ENCODE results near the gene SEPTIN6.

Gene SEPTIN6

DNA sequence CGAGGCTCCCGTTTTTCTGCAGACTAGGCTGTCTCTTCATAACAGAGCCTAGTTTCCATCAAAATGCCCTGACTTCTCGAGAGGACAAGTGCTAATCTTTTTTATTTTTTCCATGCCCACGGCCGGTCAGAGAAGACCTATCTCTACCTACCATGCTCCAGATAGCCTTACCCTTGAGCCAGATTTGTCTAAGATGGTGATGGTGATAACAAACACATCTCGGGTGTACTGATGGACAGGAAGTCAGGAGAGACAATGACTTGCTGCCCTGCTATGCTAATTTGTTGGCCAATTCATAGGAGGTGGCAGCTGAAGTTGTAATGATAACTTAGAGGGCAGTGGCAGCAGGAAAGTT, 44.6 kb downstream of the SEPTIN6 start:
- Histone ChIP-seq H3K4me1 (ENCODE audit: control insufficient read depth, insufficient read depth, low read length) (no peaks in the 10 kb centered on the region), H3K27ac (ENCODE audit: extremely low read depth, low read depth, low read length) (no peak overlapping the region), H3K36me3 (ENCODE audit: control insufficient read depth in 2 of 2, insufficient read depth in 1 of 2, low read length in 2 of 2) (peaks cover 0 to 42% of the 10 kb centered on the region in 2 experiments; a peak in 2 of 3 replicates), H3K4me3 (ENCODE audit: low read depth, low read length) (no peak overlapping the region), H3K9me3 (ENCODE audit: control insufficient read depth, insufficient read depth, low read depth, low read length) (no peaks in the 10 kb centered on the region)
- ChIA-PET POLR2A (no interaction called here), CTCF (no interaction called here)
- TF ChIP-seq, protein P1, sequence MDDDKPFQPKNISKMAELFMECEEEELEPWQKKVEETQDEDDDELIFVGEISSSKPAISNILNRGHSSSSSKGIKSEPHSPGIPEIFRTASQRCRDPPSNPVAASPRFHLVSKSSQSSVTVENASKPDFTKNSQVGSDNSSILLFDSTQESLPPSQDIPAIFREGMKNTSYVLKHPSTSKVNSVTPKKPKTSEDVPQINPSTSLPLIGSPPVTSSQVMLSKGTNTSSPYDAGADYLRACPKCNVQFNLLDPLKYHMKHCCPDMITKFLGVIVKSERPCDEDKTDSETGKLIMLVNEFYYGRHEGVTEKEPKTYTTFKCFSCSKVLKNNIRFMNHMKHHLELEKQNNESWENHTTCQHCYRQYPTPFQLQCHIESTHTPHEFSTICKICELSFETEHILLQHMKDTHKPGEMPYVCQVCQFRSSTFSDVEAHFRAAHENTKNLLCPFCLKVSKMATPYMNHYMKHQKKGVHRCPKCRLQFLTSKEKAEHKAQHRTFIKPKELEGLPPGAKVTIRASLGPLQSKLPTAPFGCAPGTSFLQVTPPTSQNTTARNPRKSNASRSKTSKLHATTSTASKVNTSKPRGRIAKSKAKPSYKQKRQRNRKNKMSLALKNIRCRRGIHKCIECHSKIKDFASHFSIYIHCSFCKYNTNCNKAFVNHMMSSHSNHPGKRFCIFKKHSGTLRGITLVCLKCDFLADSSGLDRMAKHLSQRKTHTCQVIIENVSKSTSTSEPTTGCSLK (tag by site-specific recombination; IDR thresholded peaks at IDR 0.05), result no peak
- TF ChIP-seq ZBTB48 (tag by site-specific recombination; IDR thresholded peaks at IDR 0.05), result no peak
- no peak for TF ChIP-seq ZNF701 (tag by site-specific recombination; IDR thresholded peaks at IDR 0.05)
- no peak for TF ChIP-seq ZNF521 (tag by site-specific recombination; IDR thresholded peaks at IDR 0.05)
- TF ChIP-seq ZNF350 (tag by site-specific recombination; IDR thresholded peaks at IDR 0.05), result no peak
- no peak for TF ChIP-seq ZNF549 (tag by site-specific recombination; IDR thresholded peaks at IDR 0.05)

GRCh38 chrX:119647552-119648420, 45.2 kb downstream of the SEPTIN6 start:
- H3K36me3 ChIP-seq (ENCODE audit: control insufficient read depth in 2 of 2, insufficient read depth in 1 of 2, low read length in 2 of 2), result peaks cover 0 to 36% of the 10 kb centered on the region in 2 experiments; a peak in 2 of 3 replicates
- POLR2A ChIA-PET, result no interaction called here
- no peaks in the 10 kb centered on the region for H3K4me1 ChIP-seq (ENCODE audit: control insufficient read depth, insufficient read depth, low read length)
- CTCF ChIA-PET, result no interaction called here
- no peak overlapping the region for H3K4me3 ChIP-seq (ENCODE audit: low read depth, low read length)
- TF ChIP-seq, protein P2, sequence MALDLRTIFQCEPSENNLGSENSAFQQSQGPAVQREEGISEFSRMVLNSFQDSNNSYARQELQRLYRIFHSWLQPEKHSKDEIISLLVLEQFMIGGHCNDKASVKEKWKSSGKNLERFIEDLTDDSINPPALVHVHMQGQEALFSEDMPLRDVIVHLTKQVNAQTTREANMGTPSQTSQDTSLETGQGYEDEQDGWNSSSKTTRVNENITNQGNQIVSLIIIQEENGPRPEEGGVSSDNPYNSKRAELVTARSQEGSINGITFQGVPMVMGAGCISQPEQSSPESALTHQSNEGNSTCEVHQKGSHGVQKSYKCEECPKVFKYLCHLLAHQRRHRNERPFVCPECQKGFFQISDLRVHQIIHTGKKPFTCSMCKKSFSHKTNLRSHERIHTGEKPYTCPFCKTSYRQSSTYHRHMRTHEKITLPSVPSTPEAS (tag by site-specific recombination; IDR thresholded peaks at IDR 0.05), result no peak
- TF ChIP-seq, protein P3, sequence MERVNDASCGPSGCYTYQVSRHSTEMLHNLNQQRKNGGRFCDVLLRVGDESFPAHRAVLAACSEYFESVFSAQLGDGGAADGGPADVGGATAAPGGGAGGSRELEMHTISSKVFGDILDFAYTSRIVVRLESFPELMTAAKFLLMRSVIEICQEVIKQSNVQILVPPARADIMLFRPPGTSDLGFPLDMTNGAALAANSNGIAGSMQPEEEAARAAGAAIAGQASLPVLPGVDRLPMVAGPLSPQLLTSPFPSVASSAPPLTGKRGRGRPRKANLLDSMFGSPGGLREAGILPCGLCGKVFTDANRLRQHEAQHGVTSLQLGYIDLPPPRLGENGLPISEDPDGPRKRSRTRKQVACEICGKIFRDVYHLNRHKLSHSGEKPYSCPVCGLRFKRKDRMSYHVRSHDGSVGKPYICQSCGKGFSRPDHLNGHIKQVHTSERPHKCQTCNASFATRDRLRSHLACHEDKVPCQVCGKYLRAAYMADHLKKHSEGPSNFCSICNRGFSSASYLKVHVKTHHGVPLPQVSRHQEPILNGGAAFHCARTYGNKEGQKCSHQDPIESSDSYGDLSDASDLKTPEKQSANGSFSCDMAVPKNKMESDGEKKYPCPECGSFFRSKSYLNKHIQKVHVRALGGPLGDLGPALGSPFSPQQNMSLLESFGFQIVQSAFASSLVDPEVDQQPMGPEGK (tag by site-specific recombination; IDR thresholded peaks at IDR 0.05), result 0 out of 2 replicates have a peak, but pooled peaks have one; percentile 1
- no peaks in the 10 kb centered on the region for H3K9me3 ChIP-seq (ENCODE audit: control insufficient read depth, insufficient read depth, low read depth, low read length)
- no peak overlapping the region for H3K27ac ChIP-seq (ENCODE audit: extremely low read depth, low read depth, low read length)

DNA sequence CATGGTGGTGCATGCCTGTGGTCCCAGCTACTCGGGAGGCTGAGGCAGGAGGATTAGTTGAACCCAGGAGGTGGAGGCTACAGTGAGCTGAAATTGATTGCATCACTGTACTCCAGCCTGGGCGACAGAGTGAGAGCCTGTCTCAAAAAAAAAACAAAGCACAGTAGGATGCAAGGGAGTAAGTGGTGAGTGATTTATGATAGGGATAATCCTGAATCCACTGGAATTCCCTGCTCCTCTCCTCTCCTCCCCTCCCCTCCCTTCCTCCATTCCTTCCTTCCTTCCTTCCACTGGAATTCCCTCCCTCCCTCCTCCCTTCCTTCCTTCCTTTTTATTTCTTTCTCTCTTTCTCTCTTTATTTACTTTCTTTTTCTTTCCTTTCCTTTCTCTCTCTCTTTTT, 45.9 kb downstream of the SEPTIN6 start:
- ChIA-PET POLR2A (no interaction called here), CTCF (no interaction called here)
- H3K4me1 ChIP-seq (ENCODE audit: control insufficient read depth, insufficient read depth, low read length), result no peaks in the 10 kb centered on the region
- no peak; the same call in 1 of the 2 replicates for TF ChIP-seq ZNF423 (tag by site-specific recombination; IDR thresholded peaks at IDR 0.05)
- peak; percentile 25 for TF ChIP-seq SETDB1 (IDR thresholded peaks at IDR 0.05; ENCODE audit: insufficient read length, low read length)
- TF ChIP-seq ZBTB17 (tag by site-specific recombination; IDR thresholded peaks at IDR 0.05), result peak; percentile 45
- TF ChIP-seq PRDM1 (tag by site-specific recombination; IDR thresholded peaks at IDR 0.05), result peak; percentile 87
- peak; percentile 70 for TF ChIP-seq ZIC2 (tag by site-specific recombination; IDR thresholded peaks at IDR 0.05)
- TF ChIP-seq ZNF623 (tag by site-specific recombination; IDR thresholded peaks at IDR 0.05), result no peak
- TF ChIP-seq WT1 (tag by site-specific recombination; IDR thresholded peaks at IDR 0.05), result peak; percentile 99
- TF ChIP-seq, protein P3 (tag by site-specific recombination; IDR thresholded peaks at IDR 0.05), result peak; percentile 20; the same call in 1 of the 2 replicates
- TF ChIP-seq ZNF366 (tag by site-specific recombination; conservative IDR thresholded peaks at IDR 0.05), result peak; percentile 42; the same call in 1 of the 2 replicates
- no peak for TF ChIP-seq ZNF580 (tag by site-specific recombination; IDR thresholded peaks at IDR 0.05)
- peak; percentile 52 for TF ChIP-seq OSR2 (tag by site-specific recombination; IDR thresholded peaks at IDR 0.05)
- no peak for TF ChIP-seq ZXDB (tag by site-specific recombination; IDR thresholded peaks at IDR 0.05)
- no peak for TF ChIP-seq BCL11A (tag by site-specific recombination; IDR thresholded peaks at IDR 0.05; ENCODE audit: low read depth)
- H3K9me3 ChIP-seq (ENCODE audit: control insufficient read depth, insufficient read depth, low read depth, low read length), result no peaks in the 10 kb centered on the region
- H3K27ac ChIP-seq (ENCODE audit: extremely low read depth, low read depth, low read length), result no peak overlapping the region
- H3K36me3 ChIP-seq (ENCODE audit: control insufficient read depth in 2 of 2, insufficient read depth in 1 of 2, low read length in 2 of 2), result peaks cover 0 to 31% of the 10 kb centered on the region in 2 experiments; a peak in 2 of 3 replicates
- H3K4me3 ChIP-seq (ENCODE audit: low read depth, low read length), result no peak overlapping the region

All from HEK293 (cell line).